Natural killer cell (primary cell): ENCODE results near the gene ZFYVE21. TPM values are rescaled to one million over a fixed set of nuclear protein-coding genes. Genes with fewer than 3 reads are reported as not detected.

ENCODE experiments used
- ATAC-seq, 3 donors: fragments of 150-1000 bp in 2 of 3; fragments of 200-7000 bp in 1 of 3; cut with Tn5 transposase; 1 replicate in 1 of 3; 2 replicates in 2 of 3; pipeline ENCODE4 v1.10.0; 2021; ENCODE audit warnings: mild to moderate bottlenecking in 2 of 3, moderate library complexity in 2 of 3
- DNase-seq, 2 donors: peaks; one replicate each; pipeline versions ENCODE4 v3.0.0 to v3.0.0-alpha.2; 2013 to 2021; ENCODE audit warnings: mixed read lengths in 1 of 2
- H3K27ac ChIP-seq: one replicate; pipeline ENCODE4 v1.5.1; 2013; ENCODE audit warnings: mild to moderate bottlenecking, low read length
- H3K27me3 ChIP-seq: one replicate; pipeline ENCODE4 v1.6.1; 2013; ENCODE audit warnings: low read length; ENCODE audit not compliant: control insufficient read depth, insufficient read depth
- H3K36me3 ChIP-seq: one replicate; pipeline ENCODE4 v1.6.1; 2013; ENCODE audit warnings: low read length; ENCODE audit not compliant: control insufficient read depth, insufficient read depth
- H3K4me1 ChIP-seq: one replicate; pipeline ENCODE4 v1.6.1; 2013; ENCODE audit warnings: low read length; ENCODE audit not compliant: control insufficient read depth, insufficient read depth
- H3K4me3 ChIP-seq: one replicate; pipeline ENCODE4 v1.5.1; 2013; ENCODE audit warnings: low read length
- H3K9me3 ChIP-seq: one replicate; pipeline ENCODE4 v1.6.1; 2013; ENCODE audit warnings: low read length; ENCODE audit not compliant: control insufficient read depth, insufficient read depth
- H3K27ac Mint-ChIP-seq, 2 donors: one replicate each; pipeline ENCODE4 v1.8.0; 2022; ENCODE audit warnings: mild to moderate bottlenecking in 2 of 2, mixed read lengths in 2 of 2, moderate library complexity in 1 of 2
- H3K27me3 Mint-ChIP-seq, 2 donors: one replicate each; pipeline ENCODE4 v1.8.0; 2022; ENCODE audit warnings: low read depth in 2 of 2, mixed read lengths in 2 of 2
- H3K36me3 Mint-ChIP-seq: one replicate; pipeline ENCODE4 v1.8.0; 2022; ENCODE audit warnings: mixed read lengths
- H3K4me1 Mint-ChIP-seq, 2 donors: one replicate each; pipeline ENCODE4 v1.8.0; 2022; ENCODE audit warnings: mixed read lengths in 2 of 2
- H3K4me3 Mint-ChIP-seq: one replicate; pipeline ENCODE4 v1.8.0; 2022; ENCODE audit warnings: mild to moderate bottlenecking, moderate library complexity, mixed read lengths
- H3K9me3 Mint-ChIP-seq, 2 donors: one replicate each; pipeline ENCODE4 v1.8.0; 2022; ENCODE audit warnings: mixed read lengths in 2 of 2
- CTCF ChIP-seq: fragments of 200-600 bp; IDR thresholded peaks from one replicate; pipeline ENCODE4 v1.8.0; 2022; ENCODE audit warnings: antibody characterized with exemption
- WGBS: methylation state at CpG from one replicate; pipeline ENCODE4 v1.1.7; 2013; ENCODE audit warnings: missing lambda C conversion rate; ENCODE audit not compliant: insufficient coverage; 5-methylcytosine and 5-hydroxymethylcytosine counted together
- intact Hi-C: fragments of 100-400 bp; cut with micrococcal nuclease; formaldehyde crosslinking; loops from one replicate; pipeline ENCODE4 v1.14.2; 2022
- total RNA-seq, 4 donors: library from RNA; stranded (reverse); fragments of 120-200 nt in 1 of 4; gene quantifications; one replicate each; pipeline versions ENCODE4 v1.2.3 to v1.2.4, GENCODE V29; 2013 to 2022

ZFYVE21 gene
- total RNA-seq, 3 donors from 2014 or later (not counting 1 experiment from before 2014, with no cell fraction given) = 5.9 to 10.7 (median 8.5) TPM

- Histone ChIP-seq H3K9me3 (no peaks in the 10 kb centered on the region), H3K36me3 (peaks cover 11% of the 10 kb centered on the region), H3K27me3 (no peaks in the 10 kb centered on the region), H3K4me3 (no peak overlapping the region), H3K4me1 (no peaks in the 10 kb centered on the region), H3K27ac (no peak overlapping the region)
- 98% methylated on average over 41 of the region's 41 CpGs for WGBS
- DNase-seq = no peak
- intact Hi-C loops = no loop called here
- no peak overlapping the region for H3K4me3 Mint-ChIP-seq
- no peaks in the 10 kb centered on the region for H3K36me3 Mint-ChIP-seq
- H3K9me3 Mint-ChIP-seq = no peaks in the 10 kb centered on the region
- peaks cover 0 to 19% of the 10 kb centered on the region in 2 donors for H3K4me1 Mint-ChIP-seq
- no peak for TF ChIP-seq CTCF
- no peak overlapping the region for H3K27ac Mint-ChIP-seq
- no peaks in the 10 kb centered on the region for H3K27me3 Mint-ChIP-seq
- no peak for ATAC-seq
Observed at GRCh38 chr14:103706551-103707328, 8.9 kb upstream of the ZFYVE21 start.

- no peak overlapping the region for H3K27ac Mint-ChIP-seq
- Histone ChIP-seq H3K27me3 (no peaks in the 10 kb centered on the region), H3K27ac (no peak overlapping the region), H3K9me3 (no peaks in the 10 kb centered on the region), H3K4me1 (no peaks in the 10 kb centered on the region), H3K36me3 (peaks cover 9% of the 10 kb centered on the region), H3K4me3 (no peak overlapping the region)
- no peaks in the 10 kb centered on the region for H3K9me3 Mint-ChIP-seq
- H3K4me1 Mint-ChIP-seq = peaks cover 0 to 19% of the 10 kb centered on the region in 2 donors
- TF ChIP-seq CTCF = no peak
- intact Hi-C loops = no loop called here
- no peak overlapping the region for H3K4me3 Mint-ChIP-seq
- DNase-seq (no peak), ATAC-seq (no peak)
- H3K36me3 Mint-ChIP-seq = no peaks in the 10 kb centered on the region
- H3K27me3 Mint-ChIP-seq = no peaks in the 10 kb centered on the region
- WGBS = 92% methylated on average over 29 of the region's 29 CpGs
Observed at GRCh38 chr14:103707329-103708263, 8.0 kb upstream of the ZFYVE21 start.

GRCh38 chr14:103708750-103709187 lies 6.8 kb upstream of the ZFYVE21 start:
- H3K27ac Mint-ChIP-seq = no peak overlapping the region
- intact Hi-C loops = no loop called here
- no peak for DNase-seq
- peaks cover 4% of the 10 kb centered on the region for H3K36me3 ChIP-seq
- H3K27me3 ChIP-seq = no peaks in the 10 kb centered on the region
- ATAC-seq = no peak
- H3K27me3 Mint-ChIP-seq = no peaks in the 10 kb centered on the region
- WGBS = 96% methylated on average over 18 of the region's 18 CpGs
- H3K9me3 Mint-ChIP-seq = no peaks in the 10 kb centered on the region
- peaks cover 6 to 14% of the 10 kb centered on the region in 2 donors for H3K4me1 Mint-ChIP-seq
- no peaks in the 10 kb centered on the region for H3K9me3 ChIP-seq
- no peak overlapping the region for H3K4me3 ChIP-seq
- no peak for TF ChIP-seq CTCF
- H3K4me3 Mint-ChIP-seq = no peak overlapping the region
- H3K36me3 Mint-ChIP-seq = no peaks in the 10 kb centered on the region
- H3K4me1 ChIP-seq = no peaks in the 10 kb centered on the region
- H3K27ac ChIP-seq = no peak overlapping the region
